ENCODE results near the gene ZIC5.

ZIC5 gene

GRCh38 chr13:99975626-99976025 lies 4.1 kb upstream of the ZIC5 start:
- DNase-seq = no peak

GRCh38 chr13:99974939-99975561 lies 3.5 kb upstream of the ZIC5 start:
- no peak for DNase-seq

GRCh38 chr13:99974296-99974938 lies 2.9 kb upstream of the ZIC5 start:
- DNase-seq = no peak

- DNase-seq = no peak
These were observed 2.2 kb upstream of the ZIC5 start for GRCh38 chr13:99973808-99974185.

GRCh38 chr13:99973163-99973807 lies 1.7 kb upstream of the ZIC5 start:
- no peak for DNase-seq

- DNase-seq = no peak
These were observed 694 bp upstream of the ZIC5 start for GRCh38 chr13:99972190-99972731.

GRCh38 chr13:99970651-99971575 lies 654 bp downstream of the ZIC5 start:
- peak in 1 of 2 experiments; percentile 46 for DNase-seq

- peak in 1 of 2 experiments; percentile 69 for DNase-seq
These were observed 1.5 kb downstream of the ZIC5 start for GRCh38 chr13:99969919-99970650.

GRCh38 chr13:99969453-99969918 lies 2.1 kb downstream of the ZIC5 start:
- DNase-seq = no peak

GRCh38 chr13:99968521-99969452 lies 2.8 kb downstream of the ZIC5 start:
- DNase-seq = peak in 1 of 2 experiments; percentile 53

- DNase-seq = peak in 1 of 2 experiments; percentile 37
These were observed 3.6 kb downstream of the ZIC5 start for GRCh38 chr13:99967869-99968520.

GRCh38 chr13:99967498-99967868 lies 4.1 kb downstream of the ZIC5 start:
- no peak for DNase-seq

- DNase-seq = no peak
These were observed 5.3 kb downstream of the ZIC5 start for GRCh38 chr13:99966064-99966805.

GRCh38 chr13:99965329-99966000 lies 6.1 kb downstream of the ZIC5 start:
- DNase-seq = no peak

- DNase-seq = no peak
These were observed 7.7 kb downstream of the ZIC5 start for GRCh38 chr13:99963816-99964339.

GRCh38 chr13:99962242-99962641 lies 9.3 kb downstream of the ZIC5 start:
- DNase-seq = no peak

- DNase-seq = no peak
These were observed 9.9 kb downstream of the ZIC5 start for GRCh38 chr13:99961636-99962035.

- DNase-seq = no peak
These were observed 10.8 kb downstream of the ZIC5 start for GRCh38 chr13:99960663-99961311.
